Activated T-helper 17 cell treated with anti-CD3 and anti-CD28 coated beads, Interleukin-2, amount 50 U/mL, for 72 hours (primary cell): ENCODE measurements around the gene MAS1. TPM values are rescaled to one million over a fixed set of nuclear protein-coding genes. Genes with fewer than 3 reads are reported as not detected.

ENCODE experiments used
- ATAC-seq: fragments of 150-1000 bp; cut with Tn5 transposase; replicated peaks from 2 replicates; pipeline ENCODE4 v1.10.0; 2021; ENCODE audit warnings: mild to moderate bottlenecking, moderate library complexity
- H3K27ac Mint-ChIP-seq: one replicate; pipeline ENCODE4 v1.8.0; 2022; ENCODE audit warnings: mixed read lengths
- H3K27me3 Mint-ChIP-seq: one replicate; pipeline ENCODE4 v1.8.0; 2022; ENCODE audit warnings: mixed read lengths
- H3K36me3 Mint-ChIP-seq: one replicate; pipeline ENCODE4 v1.8.0; 2022; ENCODE audit warnings: low read depth, mild to moderate bottlenecking, mixed read lengths
- H3K4me1 Mint-ChIP-seq: one replicate; pipeline ENCODE4 v1.8.0; 2022; ENCODE audit warnings: mixed read lengths
- H3K4me3 Mint-ChIP-seq: one replicate; pipeline ENCODE4 v1.8.0; 2022; ENCODE audit warnings: mild to moderate bottlenecking, mixed read lengths
- H3K9me3 Mint-ChIP-seq: one replicate; pipeline ENCODE4 v1.8.0; 2022; ENCODE audit warnings: mixed read lengths
- total RNA-seq, 2 donors: library from RNA; stranded (reverse); gene quantifications; one replicate each; pipeline ENCODE4 v1.2.3, GENCODE V29; 2022

MAS1 gene
- total RNA-seq, 2 donors from 2014 or later: not detected

GRCh38 chr6:159894991-159895390 is 4.2 kb downstream of the MAS1 start:
- Mint-ChIP-seq H3K9me3 (no peaks in the 10 kb centered on the region), H3K27me3 (peaks cover 32% of the 10 kb centered on the region), H3K4me1 (no peaks in the 10 kb centered on the region), H3K27ac (no peak overlapping the region), H3K36me3 (no peaks in the 10 kb centered on the region), H3K4me3 (no peak overlapping the region)
- no peak for ATAC-seq

GRCh38 chr6:159897603-159898002 is 6.8 kb downstream of the MAS1 start:
- Mint-ChIP-seq H3K4me3 (no peak overlapping the region), H3K4me1 (no peaks in the 10 kb centered on the region), H3K27me3 (peaks cover 18% of the 10 kb centered on the region), H3K36me3 (no peaks in the 10 kb centered on the region), H3K27ac (no peak overlapping the region), H3K9me3 (no peaks in the 10 kb centered on the region)
- ATAC-seq: no peak

- no peaks in the 10 kb centered on the region for H3K36me3 Mint-ChIP-seq
- H3K4me3 Mint-ChIP-seq: no peak overlapping the region
- H3K4me1 Mint-ChIP-seq: no peaks in the 10 kb centered on the region
- H3K9me3 Mint-ChIP-seq: no peaks in the 10 kb centered on the region
- H3K27me3 Mint-ChIP-seq: peaks cover 10% of the 10 kb centered on the region
- ATAC-seq: no peak
- no peak overlapping the region for H3K27ac Mint-ChIP-seq
Measured at GRCh38 chr6:159898519-159898918, 7.7 kb downstream of the MAS1 start.

- H3K4me3 Mint-ChIP-seq: no peak overlapping the region
- H3K36me3 Mint-ChIP-seq: no peaks in the 10 kb centered on the region
- no peaks in the 10 kb centered on the region for H3K27me3 Mint-ChIP-seq
- ATAC-seq: no peak
- H3K27ac Mint-ChIP-seq: no peak overlapping the region
- no peaks in the 10 kb centered on the region for H3K4me1 Mint-ChIP-seq
- H3K9me3 Mint-ChIP-seq: no peaks in the 10 kb centered on the region
Measured at GRCh38 chr6:159899994-159900745, 9.4 kb downstream of the MAS1 start.

- no peak for ATAC-seq
- Mint-ChIP-seq H3K36me3 (no peaks in the 10 kb centered on the region), H3K4me1 (no peaks in the 10 kb centered on the region), H3K27me3 (no peaks in the 10 kb centered on the region), H3K4me3 (no peak overlapping the region), H3K9me3 (no peaks in the 10 kb centered on the region), H3K27ac (no peak overlapping the region)
Measured at GRCh38 chr6:159902620-159903019, 11.8 kb downstream of the MAS1 start.

- no peak for ATAC-seq
- Mint-ChIP-seq H3K4me1 (no peaks in the 10 kb centered on the region), H3K36me3 (no peaks in the 10 kb centered on the region), H3K27ac (no peak overlapping the region), H3K4me3 (no peak overlapping the region), H3K9me3 (no peaks in the 10 kb centered on the region), H3K27me3 (no peaks in the 10 kb centered on the region)
Measured at GRCh38 chr6:159904497-159904911, 13.7 kb downstream of the MAS1 start.

- Mint-ChIP-seq H3K4me1 (no peaks in the 10 kb centered on the region), H3K27ac (no peak overlapping the region), H3K27me3 (peaks cover 13% of the 10 kb centered on the region), H3K9me3 (no peaks in the 10 kb centered on the region), H3K4me3 (no peak overlapping the region), H3K36me3 (no peaks in the 10 kb centered on the region)
- no peak for ATAC-seq
Measured at GRCh38 chr6:159906400-159906799, 15.6 kb downstream of the MAS1 start.

GRCh38 chr6:159908535-159908934 is 17.7 kb downstream of the MAS1 start:
- Mint-ChIP-seq H3K9me3 (no peaks in the 10 kb centered on the region), H3K4me3 (no peak overlapping the region), H3K36me3 (no peaks in the 10 kb centered on the region), H3K27me3 (peaks cover 22% of the 10 kb centered on the region), H3K27ac (no peak overlapping the region), H3K4me1 (no peaks in the 10 kb centered on the region)
- no peak for ATAC-seq

GRCh38 chr6:159908979-159909378 is 18.2 kb downstream of the MAS1 start:
- ATAC-seq: no peak
- Mint-ChIP-seq H3K36me3 (no peaks in the 10 kb centered on the region), H3K27me3 (peaks cover 22% of the 10 kb centered on the region), H3K4me1 (peaks cover 2% of the 10 kb centered on the region), H3K4me3 (no peak overlapping the region), H3K27ac (no peak overlapping the region), H3K9me3 (no peaks in the 10 kb centered on the region)

GRCh38 chr6:159910342-159910741 is 19.6 kb downstream of the MAS1 start:
- H3K9me3 Mint-ChIP-seq: no peaks in the 10 kb centered on the region
- no peak overlapping the region for H3K4me3 Mint-ChIP-seq
- no peaks in the 10 kb centered on the region for H3K36me3 Mint-ChIP-seq
- H3K27ac Mint-ChIP-seq: no peak overlapping the region
- peaks cover 6% of the 10 kb centered on the region for H3K4me1 Mint-ChIP-seq
- ATAC-seq: no peak
- peaks cover 22% of the 10 kb centered on the region for H3K27me3 Mint-ChIP-seq

GRCh38 chr6:159913375-159913774 is 22.6 kb downstream of the MAS1 start:
- Mint-ChIP-seq H3K36me3 (no peaks in the 10 kb centered on the region), H3K4me1 (peaks cover 6% of the 10 kb centered on the region), H3K27me3 (peaks cover 25% of the 10 kb centered on the region), H3K27ac (peak overlapping the region; percentile 70), H3K4me3 (no peak overlapping the region), H3K9me3 (no peaks in the 10 kb centered on the region)
- ATAC-seq: peak; percentile 44

GRCh38 chr6:159913862-159914564 is 23.2 kb downstream of the MAS1 start:
- Mint-ChIP-seq H3K4me3 (peak overlapping the region; percentile 48), H3K27ac (peak overlapping the region; percentile 70), H3K9me3 (no peaks in the 10 kb centered on the region), H3K36me3 (no peaks in the 10 kb centered on the region), H3K27me3 (peaks cover 25% of the 10 kb centered on the region), H3K4me1 (peaks cover 6% of the 10 kb centered on the region)
- ATAC-seq: peak; percentile 80

- no peak for ATAC-seq
- no peaks in the 10 kb centered on the region for H3K9me3 Mint-ChIP-seq
- peaks cover 6% of the 10 kb centered on the region for H3K4me1 Mint-ChIP-seq
- H3K4me3 Mint-ChIP-seq: peak overlapping the region; percentile 48
- peaks cover 25% of the 10 kb centered on the region for H3K27me3 Mint-ChIP-seq
- H3K36me3 Mint-ChIP-seq: no peaks in the 10 kb centered on the region
- H3K27ac Mint-ChIP-seq: peak overlapping the region; percentile 70
Measured at GRCh38 chr6:159914565-159914923, 23.8 kb downstream of the MAS1 start.

GRCh38 chr6:159915397-159915796 is 24.6 kb downstream of the MAS1 start:
- ATAC-seq: no peak
- Mint-ChIP-seq H3K4me3 (no peak overlapping the region), H3K27me3 (peaks cover 20% of the 10 kb centered on the region), H3K4me1 (peaks cover 6% of the 10 kb centered on the region), H3K27ac (no peak overlapping the region), H3K36me3 (no peaks in the 10 kb centered on the region), H3K9me3 (no peaks in the 10 kb centered on the region)

- no peak for ATAC-seq
- no peaks in the 10 kb centered on the region for H3K9me3 Mint-ChIP-seq
Measured at GRCh38 chr6:159916237-159916636, 25.4 kb downstream of the MAS1 start.

More at GRCh38 chr6:159916237-159916636, 25.4 kb downstream of the MAS1 start:
- Mint-ChIP-seq H3K4me3 (no peak overlapping the region), H3K27me3 (peaks cover 19% of the 10 kb centered on the region), H3K36me3 (no peaks in the 10 kb centered on the region), H3K4me1 (peaks cover 6% of the 10 kb centered on the region), H3K27ac (no peak overlapping the region)
